ENCODE measurements around the gene RAB1A.

The RAB1A gene

DNA sequence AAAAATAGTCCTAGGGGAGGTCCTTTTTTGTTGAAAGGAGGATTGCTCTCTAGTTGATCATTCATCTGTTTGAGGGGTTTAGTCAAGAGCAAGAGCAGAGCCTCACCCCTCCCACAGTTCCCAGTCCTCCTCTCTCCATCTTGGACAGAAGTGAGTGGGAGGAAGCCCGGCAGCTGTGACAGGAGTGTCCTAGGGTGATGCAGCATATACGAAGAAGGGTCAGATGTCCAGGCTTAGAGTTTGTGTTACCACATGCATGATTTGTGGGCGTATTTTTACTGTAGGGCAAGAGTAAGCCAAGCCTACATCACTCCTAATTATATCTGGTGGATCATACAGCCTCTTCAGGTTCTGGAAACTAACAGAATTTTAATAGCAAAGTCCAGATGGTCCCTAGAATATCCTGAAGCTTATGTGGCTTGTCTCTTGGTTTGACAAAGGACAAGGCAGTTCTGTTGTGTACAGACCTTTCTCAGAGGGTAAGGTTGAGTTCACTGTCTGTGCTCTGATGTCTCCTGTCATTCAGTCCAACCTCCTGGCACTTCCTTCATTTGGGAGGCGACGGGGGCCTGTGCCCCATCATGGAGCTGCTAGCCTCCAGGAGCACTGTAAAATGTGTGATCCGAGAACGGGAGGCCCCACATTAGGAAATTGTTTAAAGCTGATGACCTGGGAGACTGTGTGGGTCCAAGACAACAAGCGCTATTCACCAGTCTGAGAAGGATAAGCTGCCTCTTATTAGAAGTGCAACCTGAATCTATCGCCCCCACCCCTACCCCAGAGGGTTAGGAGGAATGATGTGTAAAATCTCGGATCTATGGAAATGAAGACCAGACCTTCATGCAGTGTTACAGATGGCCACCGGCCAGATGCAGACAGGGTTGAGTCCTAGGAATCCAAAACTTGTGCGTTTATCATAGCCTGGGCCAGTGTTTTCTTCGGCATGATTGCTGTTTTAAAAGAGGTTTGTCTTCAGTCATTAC lies 66.8 kb downstream of the RAB1A start:
- no peak for FAIRE-seq

DNA sequence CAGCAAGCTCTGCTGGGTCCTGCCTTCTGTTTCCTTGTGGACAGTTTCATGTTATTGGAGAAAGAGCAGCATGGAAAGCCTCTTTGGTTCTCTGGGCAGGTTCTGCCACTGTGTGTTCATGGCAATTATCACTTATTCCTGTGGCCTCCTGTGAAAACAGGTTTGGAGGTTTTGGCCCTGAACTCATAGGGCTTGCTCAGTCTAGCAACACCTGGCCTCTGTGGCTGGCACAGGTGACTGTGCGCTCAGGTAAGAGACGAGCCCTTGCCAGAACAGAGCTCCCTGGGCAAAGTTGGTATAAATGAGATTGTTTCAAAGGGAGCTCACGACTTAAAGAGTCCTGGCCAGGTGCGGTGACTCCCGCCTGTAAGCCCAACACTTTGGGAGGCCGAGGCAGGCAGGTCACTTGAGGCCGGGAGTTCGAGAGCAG lies 68.0 kb downstream of the RAB1A start:
- no peak for FAIRE-seq
- no peak for DNase-seq (ENCODE audit: low spot score)

More for the DNA sequence above, 66.8 kb downstream of the RAB1A start:
- DNase-seq (ENCODE audit: low spot score), result no peak

DNA sequence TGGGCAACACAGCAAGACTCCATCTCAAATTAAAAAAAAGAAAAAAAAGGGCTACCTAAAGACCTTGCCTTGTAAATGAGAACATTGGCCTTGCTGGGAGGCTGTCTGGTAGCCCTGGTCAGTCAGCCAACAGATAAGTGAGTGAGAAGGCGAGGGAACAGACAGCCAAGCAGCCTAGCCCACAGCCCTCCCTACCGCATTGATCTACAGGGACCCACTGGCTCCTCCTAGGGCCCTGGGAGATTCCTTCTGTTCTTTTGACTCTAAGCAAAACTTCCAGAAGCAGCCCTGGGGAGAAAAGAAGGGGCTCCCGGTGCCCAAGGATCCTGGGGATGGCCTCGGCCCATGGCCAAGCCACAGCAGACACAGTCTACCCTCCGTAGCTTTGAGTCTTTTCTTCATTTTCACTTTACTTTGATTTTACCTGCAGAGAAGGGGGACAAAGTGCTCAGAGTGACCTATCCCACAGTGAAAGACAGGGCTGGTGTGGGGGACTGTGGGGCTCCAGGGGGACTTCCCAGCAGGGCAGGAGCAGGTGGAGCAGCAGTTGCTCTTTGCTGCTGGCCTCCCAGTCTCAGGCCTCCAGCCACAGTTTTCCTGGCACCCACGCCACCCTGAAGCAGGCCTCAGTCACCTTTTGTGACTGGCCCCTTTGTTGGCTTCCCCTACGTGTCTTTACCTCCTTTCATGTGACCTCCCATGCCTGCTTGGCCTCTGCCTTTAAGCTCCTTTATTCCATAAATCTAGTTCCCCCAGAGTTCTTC lies 68.6 kb downstream of the RAB1A start:
- DNase-seq (ENCODE audit: low spot score), result no peak
- no peak for FAIRE-seq

DNA sequence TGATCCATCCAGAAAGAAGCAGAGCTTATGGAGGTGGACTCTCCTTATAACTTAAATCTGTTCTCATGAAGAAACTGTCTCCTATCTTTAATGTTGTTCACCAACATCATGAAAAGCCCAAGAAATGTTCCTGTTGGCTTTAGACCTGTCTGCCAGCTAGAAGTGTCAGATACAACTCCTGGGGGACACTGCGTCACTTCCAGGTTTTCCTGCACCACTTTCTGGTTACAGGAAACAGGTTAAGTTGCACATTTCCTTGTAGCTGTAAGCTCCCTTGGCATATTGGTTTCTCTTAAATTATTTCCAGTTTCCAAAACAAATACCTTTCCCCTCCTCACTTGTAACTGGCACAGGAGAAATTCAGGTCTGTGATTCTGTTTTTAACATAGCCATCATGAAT lies 70.8 kb downstream of the RAB1A start:
- DNase-seq (ENCODE audit: low spot score) (no peak), FAIRE-seq (no peak)

DNA sequence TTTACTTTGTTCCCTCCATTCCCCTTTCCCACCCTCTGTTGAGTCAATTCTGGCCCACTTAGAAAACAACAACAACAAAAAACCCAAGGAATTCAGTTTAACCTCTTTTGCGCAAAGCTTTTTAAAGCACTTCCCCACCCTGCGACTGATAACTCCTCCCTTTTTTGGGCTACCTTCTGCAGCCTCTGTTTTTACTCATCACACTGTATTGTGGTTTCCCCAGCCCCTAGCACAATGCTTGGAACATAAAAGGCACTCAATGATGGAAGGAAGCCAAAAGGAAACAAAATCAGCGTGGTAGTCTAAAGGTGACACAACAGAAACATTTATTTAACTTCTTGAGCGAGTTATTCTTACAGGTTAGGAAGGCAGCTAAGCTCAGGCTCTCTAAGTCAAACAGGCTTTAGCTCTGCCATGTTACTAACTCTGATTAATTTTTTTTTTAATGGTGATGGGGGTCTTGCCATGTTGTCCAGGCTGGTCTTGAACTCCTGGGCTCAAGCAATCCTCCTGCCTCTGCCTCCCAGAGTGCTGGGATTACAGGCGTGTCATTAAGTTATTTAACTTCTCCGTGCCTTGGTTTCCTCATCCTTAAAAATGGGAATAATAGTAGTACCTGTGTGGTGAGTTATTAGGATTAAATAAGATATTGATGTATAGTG lies 72.4 kb downstream of the RAB1A start:
- DNase-seq (ENCODE audit: low spot score), result peak; percentile 50
- no peak for FAIRE-seq

DNA sequence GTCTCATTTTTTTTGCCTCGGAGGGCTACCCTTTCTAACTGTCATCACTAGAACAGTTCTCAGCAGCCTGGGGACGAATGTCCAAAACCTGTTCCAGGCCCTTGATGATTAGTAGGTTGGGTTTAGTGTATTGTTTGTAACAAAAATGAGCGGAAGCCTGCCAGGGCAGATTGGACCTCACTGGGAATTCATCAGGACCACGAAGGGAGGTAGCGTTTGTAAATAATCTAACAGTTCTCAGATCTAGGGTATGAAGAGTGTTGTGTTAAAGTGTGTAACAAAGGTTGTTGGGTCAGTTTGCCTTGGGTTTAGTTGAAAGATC lies 72.9 kb downstream of the RAB1A start:
- FAIRE-seq (no peak), DNase-seq (ENCODE audit: low spot score) (no peak)

DNA sequence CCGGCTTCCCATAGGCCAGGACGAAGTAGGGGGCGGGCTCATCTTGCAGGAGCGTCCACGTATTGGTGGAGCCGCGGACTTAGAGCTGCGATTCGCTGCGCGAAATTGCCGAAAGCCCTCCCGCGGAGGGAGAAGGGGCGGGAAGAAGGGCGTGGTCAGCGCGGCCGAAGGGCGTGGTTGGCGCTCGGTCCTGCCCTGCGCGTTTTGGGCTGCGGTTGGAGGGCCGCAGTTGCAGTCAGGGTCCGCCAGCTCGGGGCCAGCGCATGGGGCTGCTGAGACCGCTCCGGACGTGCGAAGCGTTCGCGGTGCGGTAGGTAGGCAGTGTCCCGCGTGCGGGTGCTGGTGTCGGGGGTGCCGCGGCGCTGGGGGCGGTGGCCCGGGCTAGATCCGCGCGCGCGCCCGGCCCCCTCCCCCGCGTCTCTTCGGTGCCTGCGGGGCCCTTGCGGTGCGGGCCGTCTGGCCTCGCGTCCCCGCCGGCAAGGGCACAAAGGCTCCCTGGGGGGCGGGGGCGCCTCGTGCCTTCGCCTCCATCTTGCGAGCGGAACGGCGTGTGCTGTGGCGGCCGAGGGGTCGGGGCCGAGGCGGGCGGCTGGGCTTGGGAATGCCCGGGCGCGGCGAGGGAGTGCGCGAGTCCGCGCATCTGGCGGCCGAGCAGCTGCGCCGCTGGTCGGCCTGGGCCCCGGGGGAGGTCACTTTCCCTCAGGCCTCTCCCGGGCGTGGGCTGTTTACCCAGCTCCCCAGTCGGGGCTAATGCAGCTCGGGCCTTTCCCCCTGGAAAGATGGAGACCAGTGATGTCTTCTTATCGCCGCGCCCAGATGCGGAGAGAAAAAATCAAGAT lies 73.5 kb downstream of the RAB1A start, which contains the start of gene CEP68:
Gene CEP68 (plus strand): TSS at position 202 of the 839 bp plus-strand sequence. CDS start 13,029 bp downstream, outside the sequence.
- peak; percentile 92 for FAIRE-seq
- peak; percentile 100 for DNase-seq (ENCODE audit: low spot score)

DNA sequence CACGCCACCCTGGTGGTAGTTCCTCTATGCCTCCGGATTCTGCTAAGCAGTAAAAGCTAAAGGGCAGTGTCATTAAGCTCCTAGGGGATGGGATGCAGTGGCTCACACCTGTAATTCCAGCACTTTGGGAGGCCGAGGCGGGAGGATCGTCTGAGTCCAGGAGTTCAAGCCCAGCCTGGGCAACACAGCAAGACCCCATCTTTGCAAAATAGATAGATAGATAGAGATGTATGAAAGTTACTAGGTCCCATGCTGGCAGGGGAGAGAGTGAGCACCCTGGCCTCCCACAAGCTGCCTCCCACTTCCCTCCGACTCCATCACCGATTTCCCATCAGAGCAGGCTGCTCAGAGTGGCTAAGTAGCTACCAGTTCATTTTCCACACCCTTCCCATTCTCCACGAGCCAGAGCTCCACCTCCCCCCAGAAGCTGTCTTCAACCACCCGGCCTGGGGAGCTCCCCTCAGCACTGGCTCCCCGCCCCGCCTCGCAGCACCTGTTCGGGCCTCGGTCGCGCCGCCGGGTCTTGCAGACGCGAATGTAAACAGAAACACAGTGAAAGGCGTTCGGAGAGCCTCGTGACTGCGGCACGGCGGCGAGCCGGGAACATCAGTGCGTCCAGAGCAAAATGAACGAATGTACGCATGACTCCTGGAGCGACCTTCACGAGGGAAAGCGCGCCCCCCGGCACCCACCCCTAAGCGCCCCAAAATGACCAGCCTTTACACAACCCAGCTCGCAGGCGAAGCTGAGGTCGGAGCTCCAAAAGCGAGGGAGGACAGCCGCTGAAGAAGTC lies 74.3 kb downstream of the RAB1A start:
- DNase-seq (ENCODE audit: low spot score) (no peak), FAIRE-seq (peak; percentile 70)

DNA sequence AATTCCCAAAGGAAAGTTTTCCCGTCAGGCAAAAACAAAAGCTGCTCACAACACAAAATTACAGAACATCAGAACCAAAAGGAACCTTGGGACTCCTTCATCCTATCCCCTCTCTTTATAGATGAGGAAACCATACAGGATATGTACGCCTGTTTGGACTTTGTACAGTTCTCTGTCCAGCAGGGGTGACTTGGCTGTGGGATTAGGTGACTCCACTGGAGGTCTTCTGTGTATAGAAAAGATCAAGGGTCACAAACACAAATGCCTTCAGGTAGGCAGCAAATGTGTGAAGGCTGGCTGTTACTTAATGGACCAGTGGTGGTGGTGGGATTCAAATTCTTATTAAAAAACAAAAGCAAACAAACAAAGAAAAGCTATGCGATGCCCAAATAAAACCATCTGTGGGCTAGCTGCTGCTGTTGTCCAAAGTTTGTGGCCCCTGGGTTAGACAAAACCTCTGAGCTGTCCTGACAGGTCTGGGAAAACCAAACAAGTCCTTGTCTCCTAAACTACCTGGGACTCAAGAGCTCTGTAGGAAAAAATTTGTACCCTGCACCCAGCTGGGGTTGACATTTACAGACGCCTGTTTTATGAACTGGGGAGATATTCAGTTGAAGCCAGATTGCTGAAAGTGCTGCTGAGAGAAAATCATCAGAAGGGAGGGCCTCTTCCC lies 75.0 kb downstream of the RAB1A start:
- no peak for DNase-seq (ENCODE audit: low spot score)
- no peak for FAIRE-seq

DNA sequence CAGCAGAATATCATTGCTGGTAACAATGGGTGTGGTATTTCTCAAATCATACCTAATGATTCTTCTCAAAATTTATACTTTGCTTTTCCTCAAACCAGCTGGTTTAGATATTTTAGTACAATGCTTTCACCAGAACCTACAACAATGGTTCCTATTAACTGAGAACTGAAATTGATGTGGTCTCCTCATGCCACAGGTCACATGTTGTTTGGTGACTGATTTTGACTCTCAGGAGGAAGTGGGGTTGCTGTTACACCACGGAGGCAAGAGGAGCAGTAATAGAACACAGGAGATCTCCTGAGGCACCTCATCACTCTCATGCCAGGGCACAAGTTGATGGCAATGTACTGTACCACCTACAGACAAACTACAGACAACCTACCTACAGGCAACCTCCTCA lies 76.7 kb downstream of the RAB1A start:
- DNase-seq (ENCODE audit: low spot score), result no peak
- FAIRE-seq, result no peak

DNA sequence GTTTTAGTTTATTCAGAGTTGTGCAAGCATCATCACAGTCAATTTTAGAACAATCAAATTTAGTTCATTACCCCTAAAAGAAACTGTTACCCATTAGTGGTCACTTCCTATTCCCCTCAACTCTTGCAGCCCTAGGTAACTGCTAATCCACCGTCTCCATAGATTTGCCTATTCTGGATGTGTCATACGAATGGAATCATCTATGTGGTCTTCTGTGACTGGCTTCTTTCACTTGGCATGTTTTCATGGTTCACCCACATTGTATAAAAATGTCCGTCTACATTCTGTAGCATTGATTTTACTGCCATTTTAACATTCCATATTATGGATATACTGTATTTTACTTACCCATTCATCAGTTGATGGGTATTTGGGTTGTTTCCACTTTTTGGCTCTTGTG lies 79.0 kb downstream of the RAB1A start:
- no peak for FAIRE-seq
- no peak for DNase-seq (ENCODE audit: low spot score)

DNA sequence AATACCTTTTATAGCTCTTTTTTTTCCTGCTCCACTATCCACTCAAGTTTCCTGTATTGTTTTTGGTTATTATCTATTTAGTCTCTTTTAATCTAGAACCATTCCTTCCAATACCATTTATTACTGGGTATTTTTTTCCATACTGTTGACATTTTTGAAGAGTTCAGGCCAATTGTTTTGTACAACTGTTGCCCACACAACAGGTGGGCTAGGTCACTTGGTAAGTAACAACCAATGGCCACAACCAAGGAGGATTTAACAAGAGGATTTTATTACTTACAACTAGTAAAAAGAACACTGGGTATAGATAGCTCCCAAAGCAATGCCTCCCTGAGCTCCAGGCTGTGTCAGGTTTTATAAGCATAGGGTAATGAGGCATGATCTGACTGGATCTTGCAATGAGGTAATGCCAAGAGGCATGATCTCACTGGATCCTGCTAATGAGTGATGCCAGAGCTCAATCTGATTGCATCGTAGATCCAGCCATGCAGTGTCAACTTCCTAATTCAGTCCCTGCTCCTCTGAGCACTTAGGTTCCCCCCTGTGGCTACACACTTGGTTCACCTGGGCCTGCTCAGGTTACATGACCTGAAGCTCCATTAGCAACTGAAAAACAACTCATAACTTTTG lies 80.8 kb downstream of the RAB1A start:
- DNase-seq (ENCODE audit: low spot score) (no peak), FAIRE-seq (no peak)

DNA sequence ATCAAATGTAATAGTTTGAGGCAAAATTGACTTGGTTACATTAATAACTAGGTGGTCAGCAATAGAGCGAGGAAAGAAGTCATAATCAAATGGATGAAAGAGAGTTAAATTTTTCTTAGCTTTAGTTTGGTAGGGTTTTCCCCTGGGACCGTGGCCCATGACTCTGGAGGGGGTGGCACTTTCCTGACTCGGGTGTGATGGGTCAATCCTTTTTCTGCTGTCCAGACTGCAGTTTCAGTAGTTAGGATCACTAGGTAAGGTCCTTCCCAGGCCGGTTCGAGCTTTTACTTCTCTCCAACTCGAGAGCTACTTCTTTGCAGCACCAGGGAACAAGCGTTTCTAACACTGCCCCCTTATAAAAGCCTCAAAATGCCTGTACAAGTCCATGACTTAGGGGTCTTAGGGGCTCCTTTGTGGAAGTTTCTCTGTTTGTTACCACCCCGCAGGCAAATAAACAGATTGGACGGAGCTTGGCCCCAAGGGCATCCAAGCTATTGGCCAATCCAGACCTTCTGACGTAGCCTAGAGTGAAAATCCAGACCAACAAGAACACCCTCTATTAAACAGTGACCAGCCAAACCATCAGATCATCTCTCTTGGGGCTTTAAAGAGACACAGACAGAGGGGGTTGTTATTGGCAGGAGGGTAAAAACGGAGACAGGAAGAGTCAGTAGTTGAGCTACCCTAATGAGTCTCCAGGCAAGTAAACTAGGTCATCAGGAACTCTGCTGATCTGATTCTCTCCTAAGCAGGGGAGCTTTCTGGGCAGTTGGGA lies 83.1 kb downstream of the RAB1A start:
- FAIRE-seq, result no peak

DNA sequence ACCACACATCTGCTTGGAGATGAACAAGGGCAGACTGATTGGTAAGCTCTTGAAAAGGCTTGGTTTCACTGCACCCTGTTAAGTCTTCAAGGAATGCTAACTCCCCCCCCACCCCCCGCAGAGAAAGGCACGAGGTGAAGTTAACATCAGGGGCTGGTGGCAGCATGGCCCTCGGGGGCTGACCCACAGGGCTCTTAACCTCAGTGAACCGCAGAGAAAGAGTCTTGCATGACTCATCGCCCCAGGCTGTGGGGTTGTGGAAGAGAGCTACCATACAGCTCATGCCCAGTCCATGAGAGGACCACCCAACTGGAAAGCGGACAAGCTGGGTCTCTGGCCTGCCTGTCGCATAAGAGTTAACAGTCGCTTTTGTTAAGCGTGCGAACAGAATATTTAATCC lies 84.3 kb downstream of the RAB1A start:
- DNase-seq (ENCODE audit: low spot score) (no peak), FAIRE-seq (no peak)

More for the DNA sequence above, 83.1 kb downstream of the RAB1A start:
- DNase-seq (ENCODE audit: low spot score), result no peak

DNA sequence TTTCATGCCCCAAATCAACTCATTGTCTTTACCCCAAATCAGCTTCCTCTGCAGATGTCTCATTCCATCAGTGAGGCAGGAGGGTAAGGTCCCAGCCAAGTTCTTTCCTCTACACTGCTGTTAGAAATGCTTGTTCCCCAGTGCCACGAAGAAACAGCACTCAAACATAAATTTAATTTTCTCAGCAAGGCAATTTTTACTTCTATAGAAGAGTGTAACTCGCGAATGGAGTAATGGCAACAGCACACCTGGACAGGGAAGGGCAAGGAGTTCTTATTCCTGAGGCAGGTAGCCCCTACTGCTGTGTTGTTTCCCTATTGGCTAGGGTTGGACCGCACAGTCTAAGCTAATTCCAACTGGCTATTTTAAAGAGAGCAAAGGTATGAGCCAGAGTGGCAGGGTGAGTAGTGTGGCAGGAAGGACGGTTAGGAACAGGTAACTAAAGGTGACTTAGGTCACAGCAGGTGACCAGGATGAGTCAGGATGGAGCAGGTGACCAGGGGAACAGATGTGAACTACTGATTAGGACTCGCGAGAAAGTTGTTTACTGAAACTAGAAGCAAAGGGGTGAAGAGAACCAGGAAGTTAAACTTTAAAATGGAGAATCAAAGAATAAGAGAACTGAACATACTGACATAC lies 85.7 kb downstream of the RAB1A start:
- no peak for FAIRE-seq
- no peak for DNase-seq (ENCODE audit: low spot score)

DNA sequence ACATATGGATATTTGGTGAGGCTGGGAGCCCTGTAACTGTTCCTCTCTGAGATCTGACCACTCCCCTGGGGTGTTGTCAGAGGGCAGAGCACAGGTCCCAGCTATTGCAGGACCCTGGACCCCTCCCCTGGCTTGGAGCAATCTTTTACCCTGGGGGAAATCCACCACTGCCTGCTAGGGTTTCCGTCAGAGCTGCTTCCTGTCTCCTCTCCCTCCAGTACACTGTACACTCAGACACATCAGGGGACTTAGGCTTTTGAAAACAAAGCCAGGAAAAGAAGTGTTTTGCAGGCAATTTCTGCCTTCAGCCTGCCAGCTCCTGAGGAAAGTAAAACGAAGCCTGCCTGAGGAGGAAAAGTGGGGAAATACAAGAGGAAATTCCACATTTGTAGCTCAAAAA lies 86.9 kb downstream of the RAB1A start:
- FAIRE-seq (no peak), DNase-seq (ENCODE audit: low spot score) (no peak)

DNA sequence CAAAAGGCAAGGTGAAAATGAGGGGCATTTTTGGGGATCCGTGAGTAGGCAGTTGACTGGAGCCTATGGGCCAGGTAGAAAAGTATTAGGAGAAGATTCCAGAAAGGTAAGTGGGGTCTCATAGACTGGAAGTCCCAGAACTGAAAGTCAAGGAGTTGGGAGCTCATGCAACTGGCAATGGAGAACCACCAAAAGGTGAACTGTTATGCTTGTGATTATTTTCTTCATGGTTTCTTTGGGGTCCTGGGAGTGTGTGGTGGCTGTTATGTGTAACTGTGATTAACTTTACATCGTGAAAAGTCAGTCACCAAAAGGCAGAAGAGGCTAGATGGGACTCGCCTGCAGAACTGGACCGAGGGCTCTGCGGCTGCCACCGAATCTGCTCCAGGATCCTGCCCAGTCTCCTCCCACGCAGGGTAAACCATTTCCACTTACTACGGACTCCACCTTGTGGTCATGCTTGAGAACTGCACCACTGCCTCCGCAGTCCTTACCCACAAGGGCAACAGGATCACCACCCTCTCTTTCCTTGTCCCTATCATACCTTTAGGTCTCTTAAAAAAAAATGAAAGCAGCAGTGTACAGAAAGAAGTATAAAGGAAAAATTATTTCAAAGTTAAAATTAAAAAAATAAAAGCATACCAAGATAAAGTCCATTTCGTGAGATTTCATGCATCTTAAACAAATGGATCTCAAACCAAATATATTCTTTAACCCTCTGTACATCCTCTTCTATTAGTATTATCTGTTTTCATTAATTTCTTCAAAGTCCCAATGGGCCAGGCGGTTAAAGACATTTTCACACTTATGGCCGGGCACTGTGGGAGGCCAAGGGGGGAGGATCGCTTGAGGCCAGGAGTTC lies 89.3 kb downstream of the RAB1A start:
- FAIRE-seq, result peak; percentile 88
- DNase-seq (ENCODE audit: low spot score), result peak; percentile 92

All from urothelium cell line (cell line).